Measurements from ENCODE around the gene FAT1.

Gene FAT1

DNA sequence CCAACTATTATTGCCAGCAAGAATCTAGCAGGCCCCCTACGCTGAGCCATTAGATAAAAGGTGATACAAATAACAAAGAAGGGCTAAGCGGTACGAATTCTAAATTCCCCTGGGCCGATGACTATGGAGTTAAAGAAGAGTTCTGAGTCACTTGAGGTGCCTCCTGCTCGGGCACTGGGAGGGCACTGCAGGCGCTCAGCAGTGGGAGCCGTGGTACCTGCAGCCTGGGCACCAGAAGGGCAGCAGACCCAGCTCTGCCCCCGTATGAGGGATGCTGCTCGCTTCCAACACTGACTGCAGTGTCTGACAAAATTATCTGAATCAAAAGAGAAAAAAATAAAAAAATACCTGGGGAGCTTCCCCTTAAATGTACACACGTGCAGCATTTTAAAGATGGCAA lies 124.2 kb downstream of the FAT1 start:
- no peaks in the 10 kb centered on the region for H3K4me1 ChIP-seq (ENCODE audit: control insufficient read depth, low read length)
- H3K9me2 ChIP-seq (replicated peaks; ENCODE audit: control insufficient read depth, low read length), result no peaks in the 10 kb centered on the region
- no peak overlapping the region for H3K27ac ChIP-seq (ENCODE audit: low read depth, low read length)
- TF ChIP-seq CTCF (IDR thresholded peaks at IDR 0.05; ENCODE audit: low read depth, low read length, poor library complexity, severe bottlenecking) (no peak), EZH2phosphoT487 (IDR thresholded peaks at IDR 0.05; ENCODE audit: borderline replicate concordance, low read length) (no peak)
- H3K9me3 ChIP-seq (ENCODE audit: control insufficient read depth, insufficient read depth, low read length), result no peaks in the 10 kb centered on the region
- H3K36me3 ChIP-seq (ENCODE audit: control insufficient read depth, low read length), result no peaks in the 10 kb centered on the region
- H3K4me3 ChIP-seq (ENCODE audit: low read length), result no peak overlapping the region
- no peaks in the 10 kb centered on the region for H3K79me2 ChIP-seq (ENCODE audit: control insufficient read depth, low read length)
- H3K27me3 ChIP-seq (ENCODE audit: control insufficient read depth, low read length), result no peaks in the 10 kb centered on the region
- H3K4me2 ChIP-seq (ENCODE audit: low read length), result no peak overlapping the region
- no peaks in the 10 kb centered on the region for H3F3A ChIP-seq (ENCODE audit: control insufficient read depth, insufficient read depth)
- no peaks in the 10 kb centered on the region for H4K20me1 ChIP-seq (ENCODE audit: control insufficient read depth, insufficient read depth, low read depth, low read length)

DNA sequence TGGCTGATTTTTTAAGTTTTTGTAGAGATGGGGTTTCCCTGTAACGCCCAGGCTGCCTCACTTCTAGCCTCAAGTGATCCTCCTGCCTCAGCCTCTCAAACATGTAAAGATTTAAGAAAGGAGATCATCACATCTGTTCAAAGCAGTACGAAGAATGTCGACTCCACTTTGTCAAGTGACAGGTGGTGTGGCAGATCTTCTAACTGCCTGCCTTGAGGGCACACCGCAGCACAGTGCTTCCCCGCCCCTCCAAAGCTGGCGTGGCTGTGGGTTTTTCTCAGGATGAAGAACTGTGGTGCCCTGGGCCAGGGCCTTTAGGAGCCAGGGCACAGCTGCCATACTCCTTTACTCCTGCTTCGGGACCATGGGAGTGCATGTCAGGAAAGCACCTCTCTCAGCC lies 125.0 kb downstream of the FAT1 start:
- no peak for TF ChIP-seq EZH2phosphoT487 (IDR thresholded peaks at IDR 0.05; ENCODE audit: borderline replicate concordance, low read length)
- TF ChIP-seq CTCF (IDR thresholded peaks at IDR 0.05; ENCODE audit: low read depth, low read length, poor library complexity, severe bottlenecking), result no peak
- no peaks in the 10 kb centered on the region for H3K27me3 ChIP-seq (ENCODE audit: control insufficient read depth, low read length)
- no peaks in the 10 kb centered on the region for H3K79me2 ChIP-seq (ENCODE audit: control insufficient read depth, low read length)
- no peaks in the 10 kb centered on the region for H4K20me1 ChIP-seq (ENCODE audit: control insufficient read depth, insufficient read depth, low read depth, low read length)
- H3F3A ChIP-seq (ENCODE audit: control insufficient read depth, insufficient read depth), result no peaks in the 10 kb centered on the region
- no peaks in the 10 kb centered on the region for H3K9me2 ChIP-seq (replicated peaks; ENCODE audit: control insufficient read depth, low read length)
- H3K27ac ChIP-seq (ENCODE audit: low read depth, low read length), result no peak overlapping the region
- H3K36me3 ChIP-seq (ENCODE audit: control insufficient read depth, low read length), result no peaks in the 10 kb centered on the region
- H3K9me3 ChIP-seq (ENCODE audit: control insufficient read depth, insufficient read depth, low read length), result no peaks in the 10 kb centered on the region
- H3K4me2 ChIP-seq (ENCODE audit: low read length), result no peak overlapping the region
- H3K4me3 ChIP-seq (ENCODE audit: low read length), result no peak overlapping the region
- no peaks in the 10 kb centered on the region for H3K4me1 ChIP-seq (ENCODE audit: control insufficient read depth, low read length)

DNA sequence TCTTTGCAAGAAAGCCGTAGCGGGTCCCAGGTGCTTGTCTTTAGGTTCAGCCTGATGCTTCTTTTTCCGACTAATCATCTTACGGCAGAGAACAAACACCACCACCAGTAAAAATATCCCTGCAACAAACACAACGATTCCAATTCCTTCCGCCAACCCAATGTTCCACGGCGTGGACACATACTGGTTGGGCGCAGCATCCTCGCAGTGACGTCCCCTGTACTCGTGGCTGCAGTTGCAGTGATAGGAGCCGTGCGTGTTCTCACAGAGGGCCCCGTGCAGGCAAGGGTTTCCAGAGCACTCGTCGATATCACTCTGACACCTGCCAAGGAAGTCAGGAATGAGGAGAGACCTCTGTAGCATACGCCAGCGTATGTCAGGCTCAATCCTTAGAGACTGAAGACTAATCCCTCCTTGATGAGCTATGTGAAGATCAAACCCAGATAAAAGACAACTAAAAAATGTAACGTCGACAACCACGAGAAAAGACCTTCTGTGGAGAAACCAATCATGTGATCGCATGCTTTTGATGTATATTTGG lies 126.7 kb downstream of the FAT1 start:
- no peaks in the 10 kb centered on the region for H3K27me3 ChIP-seq (ENCODE audit: control insufficient read depth, low read length)
- no peaks in the 10 kb centered on the region for H4K20me1 ChIP-seq (ENCODE audit: control insufficient read depth, insufficient read depth, low read depth, low read length)
- H3K4me2 ChIP-seq (ENCODE audit: low read length), result no peak overlapping the region
- H3K9me2 ChIP-seq (replicated peaks; ENCODE audit: control insufficient read depth, low read length), result no peaks in the 10 kb centered on the region
- H3K4me1 ChIP-seq (ENCODE audit: control insufficient read depth, low read length), result no peaks in the 10 kb centered on the region
- no peaks in the 10 kb centered on the region for H3K9me3 ChIP-seq (ENCODE audit: control insufficient read depth, insufficient read depth, low read length)
- H3K36me3 ChIP-seq (ENCODE audit: control insufficient read depth, low read length), result no peaks in the 10 kb centered on the region
- no peak overlapping the region for H3K27ac ChIP-seq (ENCODE audit: low read depth, low read length)
- H3K79me2 ChIP-seq (ENCODE audit: control insufficient read depth, low read length), result no peaks in the 10 kb centered on the region
- H3F3A ChIP-seq (ENCODE audit: control insufficient read depth, insufficient read depth), result no peaks in the 10 kb centered on the region
- no peak overlapping the region for H3K4me3 ChIP-seq (ENCODE audit: low read length)
- no peak for TF ChIP-seq EZH2phosphoT487 (IDR thresholded peaks at IDR 0.05; ENCODE audit: borderline replicate concordance, low read length)
- TF ChIP-seq CTCF (IDR thresholded peaks at IDR 0.05; ENCODE audit: low read depth, low read length, poor library complexity, severe bottlenecking), result no peak

All from DOHH2 (cell line).